Neural progenitor cell (in vitro differentiated cells): ENCODE results near the gene ANKDD1A.

Experiments
- CTCF ChIP-seq: fragments of 200-600 bp; sonication (generic); IDR thresholded peaks from 2 replicates; pipeline ENCODE4 v1.5.1; 2017; ENCODE audit warnings: antibody characterized with exemption, mild to moderate bottlenecking
- EZH2 ChIP-seq: fragments of 200-600 bp; sonication (generic); IDR thresholded peaks from 2 replicates; pipeline ENCODE4 v1.6.1; 2017; ENCODE audit warnings: antibody characterized with exemption, mild to moderate bottlenecking, moderate library complexity

- no peak for TF ChIP-seq CTCF
- TF ChIP-seq EZH2 = no peak
These were observed 42.7 kb downstream of the ANKDD1A start for GRCh38 chr15:64954395-64954794.
